ENCODE results near the gene VAV1.

DNA sequence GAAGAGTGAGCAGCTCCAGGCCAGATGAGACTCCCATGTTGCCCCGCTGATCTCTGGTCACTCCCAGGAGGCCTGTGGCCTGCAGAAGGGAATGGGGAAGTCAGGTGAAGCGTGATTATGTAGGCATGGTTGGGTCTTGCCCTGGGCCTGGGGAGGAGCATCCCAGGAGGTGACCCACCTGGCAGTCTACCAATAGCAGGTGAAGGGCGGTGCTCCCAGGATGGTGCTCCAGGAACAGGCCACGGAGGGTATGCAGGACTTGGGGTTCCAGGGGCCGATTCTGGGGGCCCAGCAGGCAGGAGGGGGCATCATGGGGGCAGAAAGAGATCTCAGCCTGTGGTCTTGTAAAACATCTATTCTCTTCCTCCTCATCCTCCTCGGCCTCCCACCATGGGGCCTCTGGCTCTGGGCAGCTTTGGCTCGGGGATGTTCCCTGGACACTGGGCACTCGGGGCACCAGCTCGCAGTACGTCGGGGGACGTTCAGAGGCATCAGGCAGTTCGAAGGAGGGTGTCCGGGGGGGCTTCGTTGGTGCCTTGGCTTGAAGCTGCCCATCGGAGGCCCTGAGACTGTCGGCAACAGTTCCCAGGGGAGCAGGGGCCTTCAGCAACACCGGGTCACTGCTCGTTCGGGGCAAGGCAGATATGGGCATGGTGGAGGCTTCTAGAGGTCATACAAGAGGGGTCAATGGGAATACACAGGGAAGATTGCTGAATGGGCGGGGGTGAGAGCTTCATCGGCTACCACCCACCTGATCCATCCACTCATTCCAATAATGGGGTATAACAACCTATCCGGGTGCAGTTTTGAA lies 17.6 kb upstream of the VAV1 start:
- TF ChIP-seq EZH2 (IDR thresholded peaks at IDR 0.05; ENCODE audit: insufficient read depth, poor library complexity, severe bottlenecking): no peak
- TF ChIP-seq EZH2phosphoT487 (IDR thresholded peaks at IDR 0.05; ENCODE audit: insufficient read depth, low read depth): no peak
